Measurements from ENCODE around the gene NHSL1. TPM values are rescaled to one million over a fixed set of nuclear protein-coding genes. Genes with fewer than 3 reads are reported as not detected.

NHSL1 gene
- total RNA-seq, 1 donor from 2014 or later: 88.2 TPM

DNA sequence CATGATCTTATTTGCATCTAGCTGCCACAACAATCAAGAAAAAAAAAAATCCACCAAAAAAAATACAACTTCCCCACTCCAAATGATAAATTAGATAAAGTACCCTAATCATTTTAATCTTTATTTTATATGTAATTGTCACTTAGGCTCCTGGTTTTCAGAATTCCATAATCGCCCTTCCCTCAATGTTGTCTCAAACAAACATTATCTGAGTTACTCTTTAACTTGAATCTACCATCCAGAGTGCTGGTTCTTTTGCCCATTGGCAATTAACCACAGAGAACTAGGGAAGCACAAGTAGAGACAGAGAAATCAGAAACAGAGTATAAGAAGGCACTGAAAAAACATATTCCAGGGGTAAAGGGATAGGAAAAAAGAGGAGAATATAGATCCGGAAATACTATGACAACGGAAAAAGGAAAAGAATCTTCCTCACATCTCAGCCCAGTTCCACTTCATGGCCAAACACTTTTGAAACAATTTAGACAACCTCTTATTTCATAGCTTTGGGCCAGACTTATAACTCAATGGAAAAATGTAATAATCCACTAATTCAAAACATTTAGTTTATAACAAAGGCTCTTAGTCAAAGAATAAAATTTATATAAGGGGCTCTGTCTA, 861 bp upstream of the NHSL1 start:
- DNase-seq (ENCODE audit: low spot score): no peak
- intact Hi-C loops (cut with DNase I): no loop called here

DNA sequence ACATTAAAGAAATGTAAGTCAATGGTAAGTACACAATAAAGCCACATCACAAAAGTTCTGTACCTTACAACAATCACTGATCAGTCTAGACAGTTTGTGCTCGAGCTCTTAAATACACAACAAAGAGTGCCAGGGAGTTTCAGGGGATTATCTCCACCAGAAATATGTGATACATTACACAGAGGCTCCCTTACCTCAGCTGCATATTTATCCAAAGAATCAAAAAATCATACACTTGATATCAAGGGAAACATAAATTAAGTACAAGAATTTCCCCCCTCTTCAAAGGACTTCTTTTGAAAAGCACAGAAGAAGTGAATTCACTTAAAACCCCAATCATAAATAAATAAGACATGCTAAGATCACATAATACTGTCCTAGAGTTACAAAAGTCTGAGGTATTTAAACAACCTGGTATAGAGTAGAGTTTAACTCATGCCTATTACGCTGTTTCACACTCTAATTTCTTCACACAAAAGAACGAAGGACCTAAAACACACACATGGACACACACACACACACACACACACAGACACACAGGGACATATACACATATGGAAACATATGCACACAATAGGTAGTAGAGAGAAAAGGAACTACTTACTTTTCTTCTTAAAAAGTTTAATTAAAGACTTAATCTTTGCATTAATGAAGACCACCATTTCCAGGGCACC, 528 bp downstream of the NHSL1 start:
- no peak for DNase-seq (ENCODE audit: low spot score)
- intact Hi-C loops (cut with DNase I): no loop called here

DNA sequence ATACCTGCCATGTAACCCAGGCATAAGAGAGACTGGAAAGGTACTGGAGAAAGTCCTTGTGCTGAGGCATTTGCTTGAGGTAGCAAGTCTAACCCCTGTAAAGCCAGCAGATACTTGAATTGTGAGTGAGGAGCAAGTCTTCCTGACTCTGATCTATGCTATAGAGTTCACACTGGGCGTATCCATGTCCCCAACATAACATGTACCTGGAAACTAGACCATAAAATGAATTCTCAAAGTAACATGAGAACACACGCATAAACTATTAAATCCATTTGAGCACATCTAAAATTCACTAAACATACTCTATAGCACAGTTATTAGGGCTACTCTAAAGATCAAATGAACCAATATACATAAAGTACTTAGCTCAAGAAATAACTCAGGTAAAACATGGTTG, 2.0 kb downstream of the NHSL1 start:
- DNase-seq (ENCODE audit: low spot score): no peak
- intact Hi-C loops (cut with DNase I): no loop called here

DNA sequence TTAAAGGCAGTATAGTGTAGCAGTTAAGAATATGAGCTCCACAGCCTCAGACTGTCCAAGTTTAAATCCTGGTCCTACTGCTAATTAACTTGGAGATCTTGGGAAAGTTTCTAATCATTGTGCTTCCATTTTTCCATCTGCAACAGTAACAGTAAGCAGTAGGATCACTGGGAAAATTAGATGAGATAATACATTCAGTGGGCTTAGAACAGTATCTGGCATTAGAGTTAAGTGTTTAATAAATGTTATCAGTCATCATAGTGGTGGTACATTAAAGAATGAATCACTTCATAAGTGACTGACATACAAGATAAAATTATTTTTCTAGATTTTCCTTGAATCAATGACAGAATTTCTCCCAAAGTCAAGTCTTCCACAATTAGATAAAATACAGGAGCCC, 5.0 kb downstream of the NHSL1 start:
- no peak for DNase-seq (ENCODE audit: low spot score)
- intact Hi-C loops (cut with DNase I): no loop called here

DNA sequence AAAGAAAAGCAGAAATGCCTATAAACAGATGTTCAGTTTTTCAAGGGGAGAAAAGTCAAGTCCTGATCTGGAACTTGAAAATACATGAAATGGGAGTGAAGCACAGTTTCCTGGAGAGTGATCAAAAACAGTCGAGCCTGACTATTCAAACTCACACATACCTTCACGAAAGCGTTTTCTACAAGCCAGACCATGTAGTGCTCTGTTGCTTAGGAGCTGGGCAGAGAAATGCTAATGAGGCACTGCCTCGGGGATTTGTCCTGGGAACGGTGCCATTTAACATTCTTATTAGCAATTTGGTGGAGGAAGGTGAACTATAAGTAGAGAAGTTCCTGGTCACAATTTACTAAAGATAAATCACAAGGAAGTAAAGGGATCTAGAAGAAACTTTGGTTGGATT, 5.9 kb downstream of the NHSL1 start:
- intact Hi-C loops (cut with DNase I): no loop called here
- DNase-seq (ENCODE audit: low spot score): no peak

DNA sequence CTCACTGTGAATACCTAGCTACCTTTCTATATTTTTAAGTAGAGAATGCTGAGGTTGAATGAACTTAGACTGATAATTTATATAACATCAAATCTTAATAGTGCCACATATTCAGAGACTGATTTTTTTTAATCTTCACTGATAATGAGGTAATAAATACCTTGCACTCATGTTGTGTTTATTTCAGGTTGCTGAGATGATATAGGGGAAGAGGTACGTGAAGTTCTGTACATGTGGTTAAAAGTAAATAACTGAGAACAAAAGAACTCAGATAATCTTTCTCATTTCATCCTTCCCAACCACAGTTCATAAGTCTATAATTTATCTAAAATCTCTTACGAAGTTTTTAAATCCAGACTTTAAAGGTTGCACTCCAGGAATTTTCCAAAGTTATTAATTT, 6.4 kb downstream of the NHSL1 start:
- intact Hi-C loops (cut with DNase I): no loop called here

DNA sequence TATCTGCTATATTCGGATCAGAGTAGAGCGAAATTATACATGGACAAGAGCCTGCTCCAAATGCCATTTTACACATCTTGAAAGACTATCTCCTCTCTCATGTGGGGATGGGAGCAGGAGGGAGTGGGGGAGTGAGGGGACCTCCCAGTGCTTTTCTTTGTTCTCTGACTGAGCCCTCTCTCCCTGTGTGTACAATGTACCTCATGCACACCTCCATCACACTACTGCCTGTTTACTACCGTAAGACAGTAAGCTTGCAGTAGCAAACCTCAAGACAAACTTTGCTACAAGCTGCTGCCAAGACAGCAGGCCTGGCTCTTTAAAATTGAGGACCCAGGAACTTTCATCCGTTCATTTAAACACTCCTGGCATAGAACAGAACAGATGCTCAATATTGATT, 7.2 kb downstream of the NHSL1 start:
- DNase-seq (ENCODE audit: low spot score): no peak
- intact Hi-C loops (cut with DNase I): no loop called here

More for the DNA sequence above, 6.4 kb downstream of the NHSL1 start:
- DNase-seq (ENCODE audit: low spot score): no peak

DNA sequence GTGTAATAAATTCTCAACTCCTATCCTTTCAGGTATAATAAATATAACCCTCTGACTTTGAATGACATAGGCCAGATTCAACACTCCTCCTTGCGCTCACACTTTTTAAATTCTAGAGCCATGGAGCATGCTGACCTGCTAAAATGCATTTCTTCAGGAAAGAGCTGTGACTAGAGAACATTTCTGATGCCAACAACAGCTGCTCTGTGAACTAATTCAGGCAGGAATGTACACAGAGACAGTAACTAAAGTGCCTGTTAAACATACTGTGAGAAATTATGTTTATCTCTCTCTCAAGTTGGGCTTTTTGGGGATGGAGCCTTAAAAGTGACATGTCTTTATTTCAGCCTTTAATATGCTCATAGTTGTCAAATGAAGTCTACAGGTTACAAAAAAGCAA, 8.3 kb downstream of the NHSL1 start:
- intact Hi-C loops (cut with DNase I): no loop called here
- no peak for DNase-seq (ENCODE audit: low spot score)

DNA sequence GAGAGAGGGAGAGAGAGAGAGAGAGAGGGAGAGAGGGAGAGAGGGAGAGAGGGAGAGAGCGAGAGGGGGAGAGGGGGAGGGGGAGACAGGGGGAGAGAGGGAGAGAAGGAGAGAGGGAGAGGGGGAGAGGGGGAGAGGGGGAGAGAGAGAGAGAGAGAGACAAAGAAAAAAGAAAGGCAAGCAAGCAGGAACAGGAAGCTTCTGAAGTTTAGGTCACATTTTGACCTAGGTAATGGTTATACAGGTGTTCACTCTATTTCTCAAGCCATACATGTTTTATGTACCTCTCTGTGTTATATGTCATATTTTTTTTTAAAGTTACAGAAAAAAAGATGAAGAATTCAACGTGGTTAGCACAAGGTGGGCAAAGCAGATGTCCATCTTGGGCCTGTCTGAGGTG, 9.4 kb downstream of the NHSL1 start:
- no peak for DNase-seq (ENCODE audit: low spot score)
- intact Hi-C loops (cut with DNase I): no loop called here

DNA sequence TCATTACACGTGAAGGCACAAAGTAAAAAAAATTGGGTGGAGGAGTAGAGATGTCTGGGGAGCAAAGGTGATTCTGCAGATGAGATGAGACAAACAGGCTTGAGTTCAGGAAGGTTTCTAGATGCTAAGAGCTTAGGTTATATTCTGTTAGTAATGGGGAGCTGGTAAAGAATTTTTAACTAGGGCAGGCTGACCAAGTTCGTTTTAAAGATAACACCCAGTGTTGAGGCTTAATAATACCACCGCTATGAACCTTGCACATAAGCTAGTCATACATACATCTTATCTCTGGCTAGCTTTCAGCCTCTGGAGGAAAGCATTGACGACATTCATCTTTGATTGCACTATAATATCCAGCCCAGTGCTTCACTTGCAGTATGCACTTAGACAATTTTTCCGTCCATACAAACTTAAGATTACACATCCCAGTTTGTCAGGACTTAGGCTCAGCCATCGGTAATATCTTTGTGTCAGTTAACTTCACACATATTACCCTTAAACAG, 12.1 kb downstream of the NHSL1 start:
- DNase-seq (ENCODE audit: low spot score): no peak
- intact Hi-C loops (cut with DNase I): no loop called here

DNA sequence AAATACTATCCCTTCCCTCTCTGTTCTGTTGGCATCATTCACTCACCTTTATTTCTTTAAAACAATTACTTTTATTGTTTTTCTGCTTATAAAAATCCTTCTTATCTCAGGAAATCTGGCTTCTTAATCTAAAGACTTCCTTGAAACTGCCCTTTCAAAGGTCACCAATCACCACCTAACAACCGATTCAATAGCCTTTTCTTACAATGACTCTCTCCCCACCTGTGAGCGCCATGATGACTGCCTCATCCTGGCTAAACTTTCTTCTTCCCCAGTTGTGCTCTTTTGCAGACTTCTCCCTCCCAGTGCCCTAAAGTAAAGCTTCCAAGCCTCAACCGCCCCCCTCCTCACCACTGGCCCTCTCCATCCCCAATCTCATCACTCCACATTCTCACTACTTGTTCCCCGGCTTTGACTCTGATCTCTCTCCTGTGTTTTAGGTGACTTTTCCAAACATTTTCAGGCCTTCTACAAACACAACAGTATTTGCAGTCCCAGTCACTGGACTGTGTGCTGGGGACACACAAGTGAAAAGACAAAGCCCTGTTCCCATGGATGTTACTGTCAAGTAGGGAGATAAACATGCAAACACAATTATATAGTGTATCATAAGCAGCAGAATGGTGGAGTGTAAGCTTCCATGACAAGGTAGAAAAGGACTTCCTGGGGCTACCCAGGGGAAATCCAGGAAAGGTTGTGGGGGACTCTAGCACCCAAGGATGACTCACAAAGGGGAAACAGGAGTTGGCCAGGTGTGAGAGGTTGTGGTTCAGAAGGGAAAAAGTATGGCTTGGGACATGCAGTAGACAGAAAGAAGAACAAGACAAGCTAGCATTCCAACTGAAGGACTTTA, 12.8 kb downstream of the NHSL1 start:
- DNase-seq (ENCODE audit: low spot score): no peak

DNA sequence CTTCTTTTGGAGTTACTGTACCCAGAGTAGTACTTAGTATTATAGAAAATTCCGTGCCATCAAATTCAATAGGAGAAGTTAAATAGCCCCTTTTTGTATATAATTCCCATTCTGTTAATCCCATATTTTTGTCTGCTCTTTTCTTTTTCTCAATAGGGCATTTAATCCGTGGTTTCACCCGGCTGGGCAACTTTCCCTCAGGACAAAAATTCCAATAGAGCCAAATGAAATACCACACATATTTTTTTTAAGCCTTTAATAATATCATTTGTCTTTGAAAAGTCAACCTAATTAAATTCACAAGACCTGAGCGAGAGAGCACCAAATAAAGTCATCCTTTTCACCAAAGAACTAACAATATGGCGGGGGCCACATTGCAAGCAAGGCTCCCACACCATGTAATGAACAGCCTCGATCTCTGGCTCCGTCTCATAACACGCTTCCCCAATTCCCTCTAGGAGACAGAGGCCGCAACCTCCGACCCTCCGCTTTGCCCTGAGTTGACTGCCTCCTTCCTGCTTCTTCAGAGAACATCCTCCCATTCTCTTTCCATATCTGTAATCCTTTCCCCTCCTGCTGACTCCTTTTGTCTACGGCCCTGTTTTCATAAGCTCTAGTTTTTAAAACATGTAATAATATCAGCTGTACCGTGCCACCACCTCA, 13.6 kb downstream of the NHSL1 start:
- intact Hi-C loops (cut with DNase I): no loop called here
- no peak for DNase-seq (ENCODE audit: low spot score)

More for the DNA sequence above, 12.8 kb downstream of the NHSL1 start:
- intact Hi-C loops (cut with DNase I): no loop called here

DNA sequence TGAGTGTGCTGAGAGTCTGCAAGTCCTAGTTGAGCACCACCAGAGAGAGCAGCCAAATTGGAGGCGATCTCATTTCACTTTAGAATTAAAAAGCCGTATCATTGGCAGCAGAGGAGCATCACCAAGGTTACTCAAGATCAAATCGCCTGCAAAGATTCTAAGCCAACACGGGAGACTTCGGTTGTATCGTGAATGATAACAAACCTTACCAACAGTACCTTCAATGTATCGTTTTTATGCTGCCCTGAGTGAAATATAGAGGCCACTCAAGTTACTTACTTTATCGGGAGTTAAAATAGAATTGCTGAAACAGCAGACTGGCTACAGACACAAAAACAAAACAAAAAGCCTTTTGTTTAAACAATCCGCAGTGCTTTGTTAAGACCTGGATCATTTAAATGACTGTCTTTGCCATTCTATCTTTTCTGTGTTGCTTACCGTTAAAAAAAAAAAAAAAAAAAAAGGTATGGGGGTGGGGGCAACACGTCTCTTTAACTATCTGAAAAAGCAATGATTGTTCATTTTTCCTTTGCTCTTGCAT, 14.2 kb downstream of the NHSL1 start:
- DNase-seq (ENCODE audit: low spot score): no peak
- intact Hi-C loops (cut with DNase I): no loop called here

DNA sequence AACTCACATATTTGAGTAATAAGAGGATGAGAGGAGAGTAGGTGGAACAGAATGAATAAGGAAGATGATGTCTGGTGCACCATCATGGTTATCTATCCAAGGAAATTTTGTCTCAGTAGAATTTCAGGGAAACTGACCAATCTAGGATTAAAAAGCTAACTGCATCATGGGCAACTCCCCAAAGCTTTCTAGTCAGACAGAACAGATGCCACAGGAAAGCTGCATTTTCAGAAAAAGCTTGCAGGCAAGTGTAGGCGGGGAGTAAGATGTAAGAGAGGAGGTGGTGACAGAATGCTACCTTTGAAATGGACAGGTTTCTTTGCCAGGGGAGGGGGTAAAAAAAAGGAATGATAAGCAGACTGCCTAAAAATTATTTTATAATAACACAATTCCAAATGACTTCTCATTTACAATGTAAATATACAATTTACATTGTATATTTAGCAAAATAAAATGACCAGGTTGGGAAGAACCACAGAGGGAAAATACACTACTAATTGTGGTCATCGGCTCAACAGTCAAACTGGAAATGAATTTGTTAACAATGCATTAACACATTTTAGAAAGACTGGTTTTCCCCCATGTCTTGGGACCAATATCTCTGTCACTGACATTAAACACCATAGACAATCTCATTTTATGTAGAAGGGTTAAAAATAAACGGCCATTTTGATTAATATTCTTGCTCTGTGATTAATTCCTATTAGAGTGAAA, 15.1 kb downstream of the NHSL1 start:
- intact Hi-C loops (cut with DNase I): no loop called here
- DNase-seq (ENCODE audit: low spot score): no peak

DNA sequence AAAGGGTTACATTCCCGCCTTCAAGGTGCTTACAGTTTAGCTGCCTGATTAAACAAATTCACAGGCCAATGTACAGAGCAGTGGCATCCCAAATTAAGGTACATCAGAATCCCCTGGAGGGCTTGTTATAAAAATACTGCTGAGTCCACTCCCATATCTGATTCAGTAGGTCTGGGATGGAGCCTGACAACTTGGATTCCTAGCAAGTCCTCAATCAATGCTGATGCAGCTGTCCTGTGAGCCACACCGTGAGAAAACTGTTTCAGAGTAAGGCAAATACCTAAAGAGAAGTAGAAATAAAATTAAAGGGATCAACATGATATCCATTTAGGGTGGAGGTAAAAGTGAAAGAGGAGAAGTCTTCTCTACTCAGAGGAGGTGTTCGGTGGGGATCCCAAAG, 16.5 kb downstream of the NHSL1 start:
- intact Hi-C loops (cut with DNase I): no loop called here
- no peak for DNase-seq (ENCODE audit: low spot score)

DNA sequence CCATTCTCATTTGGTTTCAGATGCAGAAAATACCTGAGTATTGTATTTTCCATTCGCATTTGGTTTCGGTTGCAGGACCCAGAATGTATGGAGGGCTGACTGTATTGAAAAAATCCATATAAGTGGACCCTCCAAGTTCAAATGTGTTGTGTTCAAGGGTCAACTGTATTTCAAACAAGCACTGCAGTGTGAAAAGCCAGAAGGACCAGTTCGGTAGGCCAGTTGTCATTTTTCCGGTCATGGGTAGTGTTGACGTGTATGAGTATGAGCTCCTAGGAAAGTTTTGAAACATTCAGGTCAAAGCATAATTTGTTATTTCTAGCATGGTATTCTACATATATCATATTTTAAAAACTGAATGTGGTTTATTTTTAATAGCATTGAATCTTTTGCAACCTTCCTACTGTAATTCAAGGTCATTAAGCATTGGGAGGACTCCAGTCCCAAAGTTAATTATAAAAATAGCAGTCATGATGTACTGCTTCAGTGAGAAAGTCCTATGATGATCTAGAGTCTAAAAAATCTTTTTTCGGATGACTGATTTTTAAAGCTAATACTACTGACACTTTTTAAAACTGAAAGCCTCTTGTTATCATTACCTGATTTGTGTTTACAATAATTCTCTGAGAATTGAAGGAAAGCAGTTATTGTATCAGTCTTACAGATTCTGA, 18.9 kb downstream of the NHSL1 start:
- intact Hi-C loops (cut with DNase I): no loop called here
- DNase-seq (ENCODE audit: low spot score): no peak

DNA sequence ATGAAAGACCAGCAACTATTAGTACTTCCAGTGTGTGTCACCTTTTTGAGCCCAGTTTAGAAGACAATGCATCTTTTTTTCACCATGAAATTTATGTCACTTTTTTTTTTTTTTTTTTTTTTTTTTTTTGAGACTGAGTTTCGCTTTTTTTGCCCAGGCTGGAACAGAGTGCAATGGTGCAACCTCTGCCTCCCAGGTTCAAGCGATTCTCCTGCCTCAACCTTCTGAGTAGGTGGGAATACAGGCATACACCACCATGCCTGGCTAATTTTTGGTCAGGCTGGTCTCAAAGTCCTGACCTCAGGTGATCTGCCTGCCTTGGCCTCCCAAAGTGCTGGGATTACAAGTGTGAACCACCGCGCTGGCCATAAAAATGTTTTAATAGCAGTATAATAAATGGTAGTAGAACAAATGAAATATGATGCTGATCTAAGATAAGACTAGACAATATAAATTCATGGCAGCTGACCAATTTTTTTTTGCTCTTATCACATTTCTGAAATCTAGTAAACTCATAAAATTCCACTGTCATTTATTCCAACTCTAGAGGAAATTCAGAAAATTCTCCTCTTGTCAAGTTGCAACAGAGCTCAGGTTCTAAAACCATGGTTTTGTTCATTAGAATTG, 21.3 kb downstream of the NHSL1 start:
- intact Hi-C loops (cut with DNase I): no loop called here
- no peak for DNase-seq (ENCODE audit: low spot score)

DNA sequence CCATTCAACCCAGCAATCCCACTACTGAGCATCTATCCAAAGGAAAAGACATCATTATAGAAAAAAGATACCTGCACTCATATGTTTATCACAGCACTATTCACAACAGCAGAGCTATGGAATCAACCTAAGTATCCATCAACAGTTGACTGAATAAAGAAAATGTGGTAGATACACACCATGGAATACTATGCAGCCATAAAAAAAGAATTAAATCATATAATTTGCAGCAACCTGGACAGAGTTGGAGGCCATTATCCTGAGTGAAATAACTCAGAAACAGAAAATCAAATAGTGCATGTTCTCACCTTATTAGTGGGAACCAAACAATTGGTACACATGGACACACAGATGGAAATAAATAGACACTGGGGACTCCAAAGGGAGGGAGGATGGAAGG, 23.2 kb downstream of the NHSL1 start:
- DNase-seq (ENCODE audit: low spot score): no peak
- intact Hi-C loops (cut with DNase I): no loop called here

All from cardiac septum (tissue), 1 donor.